ENCODE results near the gene GATC. TPM values are rescaled to one million over a fixed set of nuclear protein-coding genes. Genes with fewer than 3 reads are reported as not detected.

The GATC gene
- polyA plus RNA-seq, 1 donor (not counting 4 experiments of a cell fraction or from before 2014, with no cell fraction given): 22.4 TPM

DNA sequence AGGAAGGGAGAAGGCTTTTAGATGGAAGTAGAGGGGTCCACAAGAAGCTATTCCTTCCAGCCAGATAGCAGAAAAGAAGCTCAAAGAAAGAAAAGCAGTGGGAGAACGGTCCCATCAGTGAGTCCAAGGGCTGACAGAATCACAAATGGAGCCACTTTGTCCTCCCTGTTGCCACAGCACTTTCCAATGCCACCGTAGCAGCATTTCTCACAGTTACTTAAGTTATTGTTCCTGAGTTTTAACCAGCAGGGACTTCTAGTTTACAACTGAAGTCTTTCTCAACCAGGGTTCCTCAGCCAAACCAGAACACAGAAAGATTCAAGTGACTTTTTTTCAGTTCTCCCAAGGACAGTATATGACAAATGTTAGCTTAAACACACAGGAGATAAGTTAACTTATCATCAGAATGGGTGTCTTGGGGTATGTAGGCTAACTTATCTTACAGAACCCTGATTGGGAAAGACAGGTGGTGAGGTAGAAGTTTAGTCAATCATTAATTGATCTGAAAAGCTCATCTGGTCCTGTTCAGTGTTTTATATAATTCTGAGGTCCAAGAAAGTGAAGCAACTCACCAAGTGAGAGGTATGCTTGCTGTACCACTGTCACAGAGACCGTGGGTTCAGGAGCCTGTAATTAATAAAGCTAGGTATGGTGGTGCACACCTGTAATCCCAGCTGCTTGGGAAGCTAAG is 7.0 kb downstream of the GATC start:
- Histone ChIP-seq H3K4me3 (ENCODE audit: control insufficient read depth in 2 of 3, extremely low read depth in 1 of 3, insufficient read depth in 2 of 3, low read depth in 1 of 3, low read length in 3 of 3) (no peak overlapping the region), H3K9me1 (ENCODE audit: control insufficient read depth, extremely low read depth, insufficient read depth, low read length) (no peaks in the 10 kb centered on the region), H3K9me3 (ENCODE audit: control insufficient read depth, low read depth, low read length) (no peaks in the 10 kb centered on the region), H3K4me2 (ENCODE audit: control insufficient read depth, extremely low read depth, insufficient read depth, low read depth, low read length) (no peak overlapping the region), H3K9ac (ENCODE audit: control insufficient read depth, extremely low read depth, insufficient read depth, low read length) (no peak overlapping the region), H3K27me3 (ENCODE audit: control insufficient read depth, extremely low read depth, insufficient read depth, low read length) (no peaks in the 10 kb centered on the region), H2AFZ (ENCODE audit: control insufficient read depth, low read length) (no peak overlapping the region), H3K36me3 (ENCODE audit: control insufficient read depth in 2 of 2, extremely low read depth in 1 of 2, insufficient read depth in 2 of 2, low read length in 2 of 2) (peaks cover 17 to 26% of the 10 kb centered on the region in 2 experiments), H3K27ac (ENCODE audit: control insufficient read depth, insufficient read depth, low read length) (no peak overlapping the region), H3K4me1 (ENCODE audit: control insufficient read depth, extremely low read depth, insufficient read depth, low read length) (no peaks in the 10 kb centered on the region), H3K79me2 (ENCODE audit: control insufficient read depth, insufficient read depth, low read length) (peaks cover 22% of the 10 kb centered on the region), H4K20me1 (ENCODE audit: control insufficient read depth, extremely low read depth, insufficient read depth, low read length) (peaks cover 9% of the 10 kb centered on the region)
- TF ChIP-seq, protein P1, sequence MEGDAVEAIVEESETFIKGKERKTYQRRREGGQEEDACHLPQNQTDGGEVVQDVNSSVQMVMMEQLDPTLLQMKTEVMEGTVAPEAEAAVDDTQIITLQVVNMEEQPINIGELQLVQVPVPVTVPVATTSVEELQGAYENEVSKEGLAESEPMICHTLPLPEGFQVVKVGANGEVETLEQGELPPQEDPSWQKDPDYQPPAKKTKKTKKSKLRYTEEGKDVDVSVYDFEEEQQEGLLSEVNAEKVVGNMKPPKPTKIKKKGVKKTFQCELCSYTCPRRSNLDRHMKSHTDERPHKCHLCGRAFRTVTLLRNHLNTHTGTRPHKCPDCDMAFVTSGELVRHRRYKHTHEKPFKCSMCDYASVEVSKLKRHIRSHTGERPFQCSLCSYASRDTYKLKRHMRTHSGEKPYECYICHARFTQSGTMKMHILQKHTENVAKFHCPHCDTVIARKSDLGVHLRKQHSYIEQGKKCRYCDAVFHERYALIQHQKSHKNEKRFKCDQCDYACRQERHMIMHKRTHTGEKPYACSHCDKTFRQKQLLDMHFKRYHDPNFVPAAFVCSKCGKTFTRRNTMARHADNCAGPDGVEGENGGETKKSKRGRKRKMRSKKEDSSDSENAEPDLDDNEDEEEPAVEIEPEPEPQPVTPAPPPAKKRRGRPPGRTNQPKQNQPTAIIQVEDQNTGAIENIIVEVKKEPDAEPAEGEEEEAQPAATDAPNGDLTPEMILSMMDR (optimal IDR thresholded peaks at IDR 0.05 in 1 of 3, IDR thresholded peaks at IDR 0.05 in 1 of 3, conservative IDR thresholded peaks at IDR 0.05 in 1 of 3; ENCODE audit: extremely low read depth in 1 of 3, insufficient read depth in 2 of 3, low read length in 3 of 3): no peak
- no peak for TF ChIP-seq EZH2 (IDR thresholded peaks at IDR 0.05; ENCODE audit: low read length)
- DNase-seq (ENCODE audit: low read depth, low spot score) (no peak), FAIRE-seq (no peak)
- dilution Hi-C loops (cut with MboI; ENCODE audit: extremely low pct_ligation_motif_present, low sequenced_read_pairs): no loop called here

DNA sequence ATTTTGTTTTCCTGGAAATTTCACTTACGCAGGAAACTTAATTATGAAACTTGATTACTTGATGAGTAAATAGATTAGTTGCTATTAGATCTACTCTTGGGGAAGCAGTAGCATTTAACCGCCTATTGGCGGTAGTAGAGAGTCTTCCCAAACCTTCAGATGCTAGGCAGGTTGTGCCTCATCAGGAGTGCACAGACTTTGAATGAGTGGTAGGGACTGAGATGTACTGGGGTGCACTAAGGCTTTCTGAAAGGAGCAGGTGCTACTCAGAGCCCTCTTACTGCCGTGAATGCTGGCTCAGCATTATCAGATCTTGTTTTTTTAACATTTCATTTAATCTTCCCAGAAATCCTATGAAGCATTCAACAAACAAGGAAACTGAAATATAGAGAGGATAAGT is 7.7 kb downstream of the GATC start:
- H3K27ac ChIP-seq (ENCODE audit: control insufficient read depth, insufficient read depth, low read length): no peak overlapping the region
- dilution Hi-C loops (cut with MboI; ENCODE audit: extremely low pct_ligation_motif_present, low sequenced_read_pairs): no loop called here
- no peaks in the 10 kb centered on the region for H3K9me3 ChIP-seq (ENCODE audit: control insufficient read depth, low read depth, low read length)
- H3K9ac ChIP-seq (ENCODE audit: control insufficient read depth, extremely low read depth, insufficient read depth, low read length): no peak overlapping the region
- no peaks in the 10 kb centered on the region for H3K4me1 ChIP-seq (ENCODE audit: control insufficient read depth, extremely low read depth, insufficient read depth, low read length)
- H4K20me1 ChIP-seq (ENCODE audit: control insufficient read depth, extremely low read depth, insufficient read depth, low read length): peaks cover 9% of the 10 kb centered on the region
- H3K4me3 ChIP-seq (ENCODE audit: control insufficient read depth in 2 of 3, extremely low read depth in 1 of 3, insufficient read depth in 2 of 3, low read depth in 1 of 3, low read length in 3 of 3): no peak overlapping the region
- H3K27me3 ChIP-seq (ENCODE audit: control insufficient read depth, extremely low read depth, insufficient read depth, low read length): no peaks in the 10 kb centered on the region
- H3K9me1 ChIP-seq (ENCODE audit: control insufficient read depth, extremely low read depth, insufficient read depth, low read length): no peaks in the 10 kb centered on the region
- FAIRE-seq: peak; percentile 5
- peaks cover 19 to 26% of the 10 kb centered on the region in 2 experiments for H3K36me3 ChIP-seq (ENCODE audit: control insufficient read depth in 2 of 2, extremely low read depth in 1 of 2, insufficient read depth in 2 of 2, low read length in 2 of 2)
- TF ChIP-seq, protein P1 (optimal IDR thresholded peaks at IDR 0.05 in 1 of 3, IDR thresholded peaks at IDR 0.05 in 1 of 3, conservative IDR thresholded peaks at IDR 0.05 in 1 of 3; ENCODE audit: extremely low read depth in 1 of 3, insufficient read depth in 2 of 3, low read length in 3 of 3): peak; percentile 50 to 79 (median 66)
- TF ChIP-seq EZH2 (IDR thresholded peaks at IDR 0.05; ENCODE audit: low read length): no peak
- peak; percentile 23 for DNase-seq (ENCODE audit: low read depth, low spot score)
- H3K79me2 ChIP-seq (ENCODE audit: control insufficient read depth, insufficient read depth, low read length): peaks cover 20% of the 10 kb centered on the region
- H2AFZ ChIP-seq (ENCODE audit: control insufficient read depth, low read length): no peak overlapping the region
- no peak overlapping the region for H3K4me2 ChIP-seq (ENCODE audit: control insufficient read depth, extremely low read depth, insufficient read depth, low read depth, low read length)

Data from keratinocyte (primary cell).